Left hindlimb (tissue), 1 donor: ENCODE data around the gene OSBPL9.

ENCODE experiments used
- DNase-seq: peaks from one replicate; pipeline ENCODE4 v3.0.0-alpha.2; 2018

OSBPL9 gene

DNA sequence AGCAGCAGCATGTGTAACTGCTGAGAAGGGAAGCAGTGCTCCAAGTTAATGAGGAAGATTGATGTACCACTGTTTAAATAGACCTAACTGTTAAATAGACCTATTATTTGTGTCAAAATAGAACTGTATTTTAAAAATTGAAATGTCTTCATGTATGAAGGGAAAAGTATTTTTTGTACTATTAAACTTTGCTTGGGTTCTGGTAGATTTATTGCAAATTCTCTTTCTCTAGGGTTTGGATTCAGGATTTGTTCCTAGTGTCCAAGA, 128.3 kb downstream of the OSBPL9 start:
- no peak for DNase-seq

DNA sequence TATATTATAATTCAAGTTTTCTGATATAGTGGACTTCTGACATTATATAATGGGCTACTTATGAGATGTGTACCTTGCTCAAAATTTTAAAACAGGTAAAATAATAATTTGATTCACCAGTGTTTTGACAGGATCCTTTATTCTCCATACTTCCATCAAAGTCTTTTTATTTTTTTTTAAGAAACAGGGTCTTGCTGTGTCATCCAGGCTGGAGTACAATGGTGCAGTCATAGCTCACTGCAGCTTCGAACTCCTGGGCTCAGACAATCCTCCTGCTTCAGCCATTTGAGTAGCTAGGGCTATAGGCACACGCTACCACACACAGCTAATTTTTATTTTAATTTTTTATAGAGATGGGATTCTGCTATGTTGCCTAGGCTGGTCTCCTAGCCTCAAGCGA, 132.3 kb downstream of the OSBPL9 start:
- no peak for DNase-seq

DNA sequence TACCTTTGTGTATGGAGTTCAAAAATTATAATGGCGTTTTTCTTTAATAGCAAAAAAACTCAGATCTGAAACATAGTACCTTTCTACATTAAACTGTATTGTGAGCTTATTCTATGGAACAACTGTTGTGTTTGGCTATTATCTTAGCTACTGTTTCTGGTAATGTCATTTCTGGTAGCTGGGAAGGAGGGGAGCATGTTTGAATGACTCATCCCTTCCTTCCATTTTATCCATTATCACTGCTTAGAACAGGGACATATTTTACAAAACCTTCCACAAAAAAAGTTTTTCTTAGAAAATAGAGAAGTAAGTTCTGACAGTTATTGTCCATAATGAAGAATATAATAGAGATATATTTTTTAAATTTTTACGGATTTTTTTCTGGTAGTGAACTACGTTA, 133.3 kb downstream of the OSBPL9 start:
- DNase-seq = no peak

DNA sequence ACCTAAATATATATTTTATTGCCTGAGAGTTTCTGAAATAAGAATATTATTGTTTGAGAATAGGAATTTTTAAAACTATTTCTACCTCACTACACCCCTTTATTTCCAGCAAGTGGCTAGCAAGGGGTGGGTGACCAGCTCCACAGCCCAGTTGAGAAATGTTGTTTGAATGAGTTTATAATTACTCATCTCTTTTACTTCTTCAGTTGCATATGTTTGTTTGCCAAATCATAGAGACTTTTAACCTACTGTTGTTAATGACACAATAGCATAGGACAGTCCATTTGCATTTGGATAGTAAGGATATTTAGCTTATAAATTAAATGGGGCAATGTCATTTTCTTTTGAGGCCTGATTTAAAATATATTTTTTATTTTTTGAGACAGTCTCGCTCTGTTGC, 133.8 kb downstream of the OSBPL9 start:
- no peak for DNase-seq

DNA sequence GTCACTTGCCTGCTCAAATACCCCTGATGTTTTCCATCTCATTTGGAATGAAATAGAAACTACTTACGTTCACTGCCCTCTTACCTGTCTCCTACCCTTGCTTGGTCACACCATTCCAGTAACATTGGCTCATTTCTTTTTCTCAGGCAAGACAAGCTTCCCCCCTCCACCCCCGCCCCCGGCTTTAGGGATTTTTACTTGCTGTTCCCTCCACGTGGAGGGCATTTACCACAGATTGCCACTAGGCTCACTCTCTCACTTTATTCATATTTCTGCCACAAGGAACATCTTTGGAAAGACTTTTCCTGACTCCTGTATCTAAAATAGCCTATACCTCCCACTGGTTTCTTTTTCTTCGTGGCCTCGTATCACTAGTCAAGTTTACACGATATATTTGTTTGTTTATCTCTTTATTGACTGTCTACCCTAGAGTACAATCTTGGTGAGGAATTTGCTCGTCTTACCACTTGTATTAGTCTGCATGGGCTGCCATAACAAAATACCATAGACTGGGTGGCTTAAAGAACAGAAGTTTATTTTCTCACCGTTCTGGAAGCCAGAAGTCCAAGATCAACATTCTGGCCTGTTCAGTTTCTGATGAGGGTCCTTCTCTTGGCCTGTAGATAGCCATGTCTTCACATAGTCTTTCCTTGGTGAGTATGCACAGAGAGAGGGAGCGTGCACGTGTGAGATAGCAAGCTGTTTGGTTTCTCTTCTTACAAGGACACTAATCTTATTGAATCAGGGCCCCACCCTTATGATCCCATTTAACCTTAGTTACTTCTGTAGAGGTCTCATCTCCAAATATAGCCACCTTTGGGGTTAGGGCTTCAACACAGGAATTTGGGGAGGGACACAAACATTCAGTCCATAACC, 135.4 kb downstream of the OSBPL9 start:
- no peak for DNase-seq

DNA sequence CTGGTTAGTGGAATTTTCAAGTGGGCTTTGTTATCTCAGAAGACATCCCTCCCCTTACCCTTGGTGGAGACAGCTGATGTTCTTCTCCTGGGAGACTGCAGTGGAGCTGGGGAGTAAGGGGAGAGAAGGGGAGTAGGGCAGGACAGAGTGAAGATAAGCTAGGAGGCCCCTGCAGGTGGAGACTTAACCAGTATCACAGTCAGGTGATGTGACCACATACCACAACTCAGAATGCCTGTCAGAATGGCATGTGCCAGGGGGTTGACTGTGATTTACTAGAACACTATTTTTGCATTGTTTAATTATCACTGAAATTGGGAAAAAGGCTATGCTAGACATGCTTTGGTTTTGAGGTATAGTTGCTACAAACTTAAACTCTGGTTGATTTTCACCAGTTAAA, 137.1 kb downstream of the OSBPL9 start:
- DNase-seq = no peak

DNA sequence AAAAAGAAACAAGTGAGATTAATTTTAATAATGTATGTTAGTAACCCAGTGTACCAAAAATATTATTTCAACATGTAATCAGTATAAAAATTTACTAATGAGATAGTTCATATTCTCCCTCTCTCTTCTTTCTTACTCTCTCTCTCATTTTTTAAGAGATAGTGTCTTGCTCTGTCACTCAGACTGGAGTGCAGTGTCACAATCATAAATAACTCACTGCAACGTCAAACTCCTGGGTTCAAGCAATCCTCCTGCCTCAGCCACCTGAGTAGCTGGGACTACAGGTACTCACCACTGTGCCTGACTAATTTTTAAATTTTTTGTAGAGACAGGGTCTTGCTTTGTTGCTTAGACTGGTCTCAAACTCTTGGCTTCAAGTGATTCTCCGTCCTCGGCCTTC, 137.8 kb downstream of the OSBPL9 start:
- DNase-seq = no peak

DNA sequence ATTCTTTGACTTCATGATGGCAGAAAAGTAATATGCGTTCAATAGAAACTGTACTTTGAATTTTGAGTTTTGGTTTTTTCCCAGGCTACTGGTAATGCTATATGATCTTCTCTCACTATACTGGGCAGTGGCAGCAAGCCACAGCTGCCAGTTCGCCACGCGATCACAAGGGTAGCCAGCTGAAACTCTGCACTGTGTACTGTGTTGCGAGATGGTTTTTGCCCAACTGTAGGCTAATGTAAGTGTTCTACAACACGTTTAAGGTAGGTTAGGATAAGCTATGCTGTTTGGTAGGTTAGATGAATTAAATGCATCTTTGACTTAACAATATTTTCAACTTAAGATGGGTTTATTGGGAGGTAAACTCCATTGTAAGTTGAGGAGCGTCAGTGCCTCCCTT, 138.5 kb downstream of the OSBPL9 start:
- DNase-seq = no peak

DNA sequence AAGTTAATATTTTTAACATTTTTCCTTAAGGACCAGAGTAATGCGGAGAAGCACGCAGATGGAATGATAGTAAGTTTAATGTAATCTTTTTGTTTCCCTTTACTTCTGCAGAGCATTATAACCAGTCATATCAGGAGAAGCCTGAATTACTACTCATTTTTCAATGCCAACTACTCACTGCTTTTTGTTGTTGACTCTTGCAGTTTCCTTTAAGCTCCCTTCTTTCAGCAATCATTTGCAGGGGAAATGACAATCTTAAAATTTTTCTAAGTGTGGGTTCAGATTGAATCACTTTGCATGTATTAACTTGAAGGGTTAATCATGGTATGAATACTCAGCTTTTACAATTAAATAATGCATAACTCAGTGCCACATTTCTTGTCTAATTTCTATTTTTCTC, 139.4 kb downstream of the OSBPL9 start:
- DNase-seq = no peak

DNA sequence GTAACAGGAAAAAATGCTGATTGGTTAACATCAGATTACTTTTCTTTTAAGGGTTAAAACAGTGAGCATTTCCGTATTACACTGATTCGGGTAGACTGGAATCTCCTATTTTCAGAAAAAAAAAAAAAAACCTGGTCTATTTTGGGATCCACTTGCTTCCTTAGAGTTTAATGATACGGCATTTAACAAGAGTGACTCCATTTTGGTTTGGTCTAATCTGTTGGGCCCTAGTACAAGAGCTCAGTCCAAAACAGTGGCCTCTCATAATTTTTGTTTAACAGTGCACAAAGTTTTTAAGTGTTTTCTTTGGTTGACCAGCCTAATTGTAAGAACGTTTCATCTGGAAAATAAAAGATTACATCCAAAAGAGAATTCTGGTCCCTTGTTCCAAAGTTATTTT, 141.4 kb downstream of the OSBPL9 start:
- DNase-seq = no peak

DNA sequence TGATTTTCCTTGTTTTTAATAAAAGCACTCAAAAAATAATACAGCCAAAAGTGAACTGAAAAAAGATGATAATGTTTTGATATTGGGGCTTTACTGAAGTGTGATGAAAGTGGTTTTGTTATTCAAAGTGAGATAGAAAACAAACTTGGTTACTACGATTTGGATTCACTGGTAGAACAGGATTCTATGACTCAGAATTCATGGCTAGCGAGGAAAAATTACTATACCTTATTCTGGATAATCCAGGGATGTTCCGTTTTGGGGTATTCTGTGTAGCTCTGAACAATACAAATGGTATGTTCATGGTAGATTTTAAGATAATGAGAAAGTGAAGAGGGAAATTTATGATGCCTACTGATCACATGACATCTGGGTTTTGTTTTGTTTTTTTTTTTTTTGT, 144.0 kb downstream of the OSBPL9 start:
- DNase-seq = no peak

DNA sequence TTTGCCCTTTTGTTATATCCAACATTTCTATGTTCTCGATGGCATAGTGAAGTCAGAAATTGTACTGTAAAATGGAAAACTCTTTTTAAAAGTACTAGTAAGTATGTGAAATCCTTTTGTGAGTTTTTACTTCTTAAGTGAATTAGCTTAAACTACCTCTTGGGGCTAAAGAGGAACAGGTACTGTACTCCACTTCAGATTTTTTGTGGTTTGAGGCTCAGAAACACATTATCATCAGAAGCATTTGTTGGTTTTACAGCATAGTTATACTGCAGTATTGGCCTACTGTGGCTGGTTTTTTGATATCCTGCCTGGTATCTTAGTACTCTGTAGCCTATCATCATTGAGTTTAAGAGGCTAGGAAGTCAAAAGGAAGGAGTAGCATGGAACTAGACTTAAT, 144.5 kb downstream of the OSBPL9 start:
- DNase-seq = no peak

DNA sequence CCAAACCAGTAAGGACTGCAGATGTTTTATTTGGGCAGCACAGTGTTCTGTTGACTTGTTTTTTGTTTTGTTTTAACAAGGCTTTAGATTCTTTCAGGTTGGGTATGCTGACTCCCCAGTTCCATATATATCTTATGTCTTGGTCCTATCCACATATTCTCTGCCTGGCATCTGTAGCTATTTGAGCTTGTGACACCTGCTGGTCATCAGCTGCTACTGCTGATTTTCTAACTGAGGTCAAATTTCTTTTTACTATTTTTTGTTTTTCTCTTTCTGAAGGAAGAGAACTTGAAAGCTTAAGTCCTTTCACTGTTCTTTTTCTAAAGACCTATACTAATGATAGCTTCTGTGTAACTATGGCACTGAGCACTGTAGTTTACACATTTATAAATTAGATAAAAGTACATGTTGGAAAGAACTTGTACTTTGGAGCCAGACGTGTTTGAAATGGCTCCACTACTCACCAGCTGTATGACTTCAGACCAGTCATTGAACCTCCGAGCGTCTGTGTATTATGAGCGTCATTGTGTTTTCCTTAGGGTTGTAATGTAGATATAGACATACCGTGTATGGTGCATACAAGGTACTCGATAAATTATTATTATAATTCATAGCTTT, 152.2 kb downstream of the OSBPL9 start:
- DNase-seq = no peak

DNA sequence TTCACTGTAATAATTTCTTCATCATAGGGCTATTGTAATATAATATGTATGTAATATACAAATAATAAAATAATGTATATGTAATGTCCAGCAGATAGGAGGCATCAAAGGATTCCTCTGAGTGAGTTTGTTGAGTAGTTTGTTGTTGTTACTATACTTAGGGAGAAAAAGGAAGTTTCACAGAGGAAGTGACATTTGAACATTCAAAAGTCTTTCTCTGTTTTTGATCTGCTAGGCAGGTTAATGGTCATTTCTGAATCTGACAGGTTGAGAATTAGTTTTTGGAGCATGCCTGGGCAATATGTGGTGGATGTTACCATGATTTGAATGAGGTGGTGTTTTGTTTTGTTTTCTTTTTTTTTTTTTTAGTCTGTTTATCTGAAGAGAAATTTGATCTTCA, 159.5 kb downstream of the OSBPL9 start:
- no peak for DNase-seq

DNA sequence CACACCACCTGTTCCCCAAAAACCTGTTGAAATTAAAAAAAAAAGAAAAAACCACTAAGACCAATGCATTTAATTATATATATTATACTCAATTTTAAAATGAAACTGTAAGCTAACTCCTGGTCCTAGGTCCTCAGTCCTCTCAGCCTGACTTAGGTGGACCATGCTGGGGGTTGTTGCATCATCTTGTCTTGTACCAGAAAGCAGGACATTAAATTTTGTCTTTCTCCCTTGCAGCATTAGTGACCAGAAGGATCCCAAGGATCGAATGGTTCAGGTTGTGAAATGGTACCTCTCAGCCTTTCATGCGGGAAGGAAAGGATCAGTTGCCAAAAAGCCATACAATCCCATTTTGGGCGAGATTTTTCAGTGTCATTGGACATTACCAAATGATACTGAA, 164.0 kb downstream of the OSBPL9 start:
- DNase-seq = no peak

DNA sequence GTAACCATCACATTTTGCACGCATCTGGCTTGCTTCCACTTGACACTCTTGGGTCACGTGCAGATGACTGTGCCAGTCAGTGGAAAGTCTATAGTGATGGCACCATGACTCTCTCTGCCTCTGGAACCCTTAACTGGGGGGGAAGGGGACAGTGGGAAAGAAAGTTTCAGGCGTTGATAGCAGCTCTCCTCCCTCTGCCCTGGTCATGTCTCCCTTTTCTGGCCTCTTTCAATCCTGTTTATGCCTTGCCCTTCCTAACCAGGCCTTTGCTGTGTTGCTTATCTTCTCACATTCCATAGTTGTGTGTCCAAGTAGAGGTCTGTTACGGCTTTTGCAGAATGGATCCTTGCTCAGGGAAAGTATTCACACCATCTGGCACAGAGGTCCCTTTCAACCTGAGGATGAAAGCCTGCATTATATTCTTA, 168.1 kb downstream of the OSBPL9 start:
- no peak for DNase-seq

DNA sequence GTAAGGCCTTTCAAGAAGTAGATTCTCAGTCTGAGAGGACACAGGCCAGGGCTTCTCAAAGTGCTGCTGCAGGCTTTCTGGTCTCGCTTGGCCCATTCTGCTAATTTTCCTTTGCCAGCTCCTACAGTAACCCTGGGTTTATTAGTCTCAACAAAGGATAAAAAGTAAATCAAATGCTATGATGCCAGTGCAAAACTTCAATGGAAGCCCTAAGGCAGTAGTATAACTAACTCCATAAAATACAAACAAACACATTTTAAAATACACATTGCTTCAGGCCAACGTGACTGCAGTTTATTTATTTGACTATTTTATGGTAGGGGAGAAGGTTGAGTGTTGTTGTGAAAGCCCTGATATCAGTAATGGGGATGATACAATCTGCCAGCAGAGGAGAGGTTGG, 172.0 kb downstream of the OSBPL9 start:
- DNase-seq = no peak

DNA sequence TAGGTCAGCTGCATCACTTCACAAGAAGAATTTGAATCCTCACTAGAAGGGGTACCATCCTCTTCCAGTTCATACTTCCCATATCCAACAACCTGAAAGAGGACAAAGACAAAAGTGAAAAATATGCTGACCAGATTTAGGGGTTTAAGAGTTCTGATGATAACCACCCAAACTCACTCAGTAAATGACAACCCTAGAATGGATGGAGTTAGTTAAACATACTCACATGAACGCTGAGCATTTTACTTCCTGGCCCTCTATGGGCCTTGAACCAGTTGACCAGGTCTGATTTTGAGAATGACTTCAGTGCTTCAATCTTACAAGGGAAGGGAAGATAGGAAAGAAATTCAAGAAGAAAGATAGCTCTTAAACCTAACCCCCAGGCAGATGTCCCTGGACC, 172.4 kb downstream of the OSBPL9 start:
- DNase-seq = no peak

DNA sequence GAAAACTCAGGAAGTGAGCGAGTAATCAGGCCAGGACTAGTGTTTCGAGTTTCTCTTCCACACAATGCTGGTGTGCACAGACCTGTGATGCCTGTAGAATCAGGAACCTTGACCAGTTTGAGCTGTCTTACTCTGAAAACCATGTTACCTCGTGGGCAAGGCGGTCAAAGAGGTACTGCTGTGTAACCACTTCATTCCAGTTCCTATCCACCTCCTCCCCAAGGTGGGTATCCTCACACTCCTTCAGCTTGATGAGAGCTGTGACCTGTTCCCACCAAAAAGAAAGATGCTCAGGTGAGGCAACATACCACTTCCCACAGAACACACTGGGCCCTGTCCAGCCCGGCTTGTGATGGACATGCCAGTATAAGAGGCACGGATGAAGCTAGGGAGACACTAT, 173.5 kb downstream of the OSBPL9 start:
- DNase-seq = no peak

DNA sequence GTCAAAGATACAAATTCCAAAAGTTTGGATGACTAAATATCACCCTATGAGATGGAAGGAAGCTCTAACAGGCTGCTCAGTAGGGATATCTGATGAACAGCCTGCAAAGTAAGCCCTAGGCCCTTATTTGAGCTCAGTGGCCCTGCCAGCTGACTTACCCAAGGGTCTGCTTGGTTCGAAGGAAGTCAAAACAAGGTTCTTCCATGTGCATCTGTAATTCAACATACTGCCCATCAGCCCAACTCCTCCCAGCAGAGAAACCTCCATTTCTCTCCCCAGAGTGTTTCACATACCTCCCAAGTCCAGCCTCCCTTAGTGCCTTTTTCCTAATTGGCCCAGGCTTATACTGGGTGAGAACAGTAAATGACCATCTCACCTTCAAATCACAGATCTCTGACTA, 175.0 kb downstream of the OSBPL9 start:
- DNase-seq = no peak

DNA sequence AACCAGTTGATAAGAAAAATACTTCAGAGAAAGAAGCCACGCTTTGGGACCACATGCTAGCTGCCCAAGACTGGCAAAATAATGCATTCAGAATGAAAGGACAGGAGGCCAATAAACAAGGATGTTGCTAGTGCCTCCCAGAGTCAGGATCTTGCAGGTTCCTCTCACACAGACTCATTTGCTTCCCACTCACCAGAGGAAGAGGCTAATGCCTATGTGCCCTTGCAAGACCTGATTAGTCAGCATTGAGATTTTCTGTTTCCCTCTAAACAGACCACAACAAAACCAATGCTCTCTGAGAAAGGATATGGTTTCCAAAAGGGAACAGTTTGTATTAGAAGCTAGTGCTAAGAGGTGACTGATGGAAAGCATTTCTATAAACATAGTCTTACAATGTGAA, 176.0 kb downstream of the OSBPL9 start:
- no peak for DNase-seq

DNA sequence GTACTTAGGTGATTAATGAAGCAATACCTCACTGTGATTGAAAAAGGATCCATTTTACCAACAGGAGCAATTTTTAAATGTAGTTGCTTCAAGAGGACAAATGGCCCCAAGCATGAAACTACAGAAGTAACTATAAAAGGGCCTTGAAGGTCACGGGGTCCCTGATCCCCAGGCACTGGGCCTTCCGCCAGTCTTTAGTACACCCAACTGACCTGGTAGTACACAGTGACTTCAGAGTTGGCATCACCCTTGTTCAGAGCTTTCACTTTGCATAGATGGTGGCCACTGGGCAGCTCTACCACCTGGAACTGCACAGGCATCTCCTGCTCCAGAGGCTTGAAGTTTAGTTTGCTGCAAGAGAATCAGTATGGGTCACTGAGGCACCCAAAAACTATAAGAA, 177.4 kb downstream of the OSBPL9 start:
- no peak for DNase-seq

DNA sequence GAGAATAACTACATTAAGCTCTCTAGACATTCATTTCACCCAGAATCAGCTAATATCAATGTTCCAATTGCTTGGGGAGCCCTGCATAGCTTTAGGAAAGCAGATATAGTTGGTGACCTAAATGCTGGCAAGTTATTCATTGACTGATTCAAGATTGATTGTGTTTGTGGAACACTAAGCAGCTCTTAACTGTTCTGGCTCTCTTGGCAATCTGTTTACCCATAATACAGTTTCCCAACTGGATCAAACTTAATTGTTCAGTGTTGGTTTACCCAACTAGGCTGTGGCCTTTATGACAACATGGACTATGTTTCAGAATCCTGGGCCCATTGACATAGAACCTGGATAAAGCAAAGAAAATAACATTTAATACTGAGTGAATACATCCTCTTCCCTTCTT, 178.0 kb downstream of the OSBPL9 start:
- DNase-seq = no peak

DNA sequence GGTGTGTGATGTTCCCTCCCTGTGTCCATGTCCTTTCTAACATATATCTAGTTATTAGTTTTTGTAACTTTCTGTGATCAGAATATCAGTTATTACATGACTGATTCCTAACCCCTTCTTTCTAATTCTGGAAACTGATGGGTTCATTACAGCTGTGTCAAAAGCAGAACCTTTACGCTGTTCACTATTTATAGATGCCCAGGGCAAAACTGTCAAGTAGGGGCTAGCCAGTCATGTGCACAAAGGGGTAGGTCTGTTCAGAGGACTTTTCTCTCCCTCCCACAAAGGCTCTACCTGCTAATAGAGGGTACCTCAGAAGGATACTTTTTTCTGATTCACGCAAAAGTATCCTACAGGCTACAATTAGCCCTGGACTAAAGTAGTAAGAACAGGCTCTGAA, 182.5 kb downstream of the OSBPL9 start:
- DNase-seq = no peak

DNA sequence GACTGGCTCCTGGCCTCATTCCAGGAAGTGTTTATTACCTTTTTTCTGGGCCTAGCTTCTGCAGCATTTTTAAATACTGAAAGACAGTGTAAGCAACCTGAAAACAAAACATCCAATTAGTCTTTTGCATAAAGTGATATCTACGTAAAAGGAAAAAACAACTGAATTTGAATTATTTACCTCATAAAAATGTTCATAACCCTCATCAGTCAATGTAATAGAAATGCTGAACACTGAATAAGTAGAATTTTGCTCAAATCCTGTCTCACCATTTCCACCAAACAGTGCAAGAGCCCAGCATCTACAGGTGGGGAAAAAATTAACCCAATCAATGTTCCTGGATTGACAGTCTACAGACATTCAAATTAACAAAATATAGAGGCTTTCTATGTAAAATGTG, 197.6 kb downstream of the OSBPL9 start:
- DNase-seq = no peak
